Type B pancreatic cell (in vitro differentiated cells): ENCODE results near the gene COLEC12. TPM values are rescaled to one million over a fixed set of nuclear protein-coding genes. Genes with fewer than 3 reads are reported as not detected.
A peak's percentile ranks its signal among the peaks of the same experiment; 100 is the strongest.

Experiments used
- DNase-seq: peaks from one replicate; pipeline ENCODE4 v3.0.0; 2021; ENCODE audit warnings: mixed read lengths; ENCODE audit not compliant: unreplicated experiment; ENCODE audit errors: extremely low spot score
- H3K27ac Mint-ChIP-seq: 2 replicates; pipeline ENCODE4 v1.8.0; 2021; ENCODE audit warnings: mild to moderate bottlenecking, mixed read lengths
- H3K27me3 Mint-ChIP-seq: 2 replicates; pipeline ENCODE4 v1.8.0; 2021; ENCODE audit warnings: mixed read lengths
- H3K36me3 Mint-ChIP-seq: 2 replicates; pipeline ENCODE4 v1.8.0; 2021; ENCODE audit warnings: mixed read lengths
- H3K4me1 Mint-ChIP-seq: one replicate; pipeline ENCODE4 v1.8.0; 2021; ENCODE audit warnings: mixed read lengths; ENCODE audit not compliant: unreplicated experiment
- H3K4me3 Mint-ChIP-seq: 2 replicates; pipeline ENCODE4 v1.8.0; 2021; ENCODE audit warnings: mild to moderate bottlenecking, mixed read lengths
- H3K9me3 Mint-ChIP-seq: 2 replicates; pipeline ENCODE4 v1.8.0; 2021; ENCODE audit warnings: mixed read lengths
- long read RNA-seq: library from polyadenylated mRNA; unstranded; transcript quantifications from one replicate; pipeline ENCODE4 v2.0.0, GENCODE V29; 2020
- total RNA-seq: library from RNA; stranded (reverse); gene quantifications from 2 replicates; pipeline ENCODE4 v1.2.1, GENCODE V29; 2021; ENCODE audit warnings: low replicate concordance
- TF ChIP-seq, protein P1 (sequence below): fragments of 200-600 bp; sonication (generic); conservative IDR thresholded peaks from 2 replicates; pipeline ENCODE4 v1.5.0; 2021; ENCODE audit warnings: antibody characterized with exemption, mild to moderate bottlenecking

COLEC12 gene
- total RNA-seq, result 6.5 and 61.3 TPM in 2 replicates
- long read RNA-seq, partial matches to known transcripts, result 1 of 2 reads
- long read RNA-seq, other reads (novel, unspliced or antisense), result 1 of 2 reads

DNA sequence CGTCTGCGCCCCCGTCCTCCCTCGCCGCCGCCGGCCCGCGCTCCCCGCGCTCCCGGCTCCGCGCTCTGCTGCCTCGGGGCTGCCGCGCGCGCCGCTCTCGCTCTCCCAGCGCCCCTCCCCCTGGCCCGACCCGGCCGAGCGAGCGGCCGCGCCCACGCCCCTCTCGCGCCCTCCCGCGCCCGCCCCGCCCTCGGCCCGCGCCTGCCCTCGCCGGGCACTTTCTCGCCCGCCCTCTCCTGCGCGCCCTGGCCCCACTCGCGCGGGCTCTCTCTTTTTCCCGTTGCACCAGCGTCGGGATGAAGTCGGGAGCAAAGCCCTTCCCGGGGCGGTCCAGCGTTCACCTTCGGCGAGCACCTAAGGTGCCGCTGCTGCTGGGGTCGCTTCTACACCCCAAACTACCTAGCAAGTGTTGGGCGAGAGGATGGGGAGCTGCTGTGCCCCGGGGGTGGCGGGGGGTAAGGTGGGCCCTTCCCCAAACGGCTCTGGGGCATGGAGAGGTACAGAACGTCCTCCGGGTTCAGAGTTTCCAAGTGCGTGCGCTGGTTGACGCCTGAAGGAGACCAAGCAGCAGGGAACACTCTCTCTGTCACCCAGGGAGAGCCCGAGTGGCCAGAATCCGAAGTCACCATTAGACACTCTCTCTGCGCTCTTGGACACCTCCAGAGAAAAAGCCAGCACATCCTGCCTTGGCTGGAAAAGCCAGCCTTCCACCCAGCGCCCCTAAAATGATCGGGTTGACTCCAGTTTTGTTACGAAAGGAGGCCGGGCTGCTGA, at the start of gene COLEC12:
COLEC12 (minus strand) TSS at position 70 of the 774 bp plus-strand sequence. CDS start 187 bp downstream, outside the sequence.
- peak within 1 kb of the TSS; percentile 97 for H3K4me3 Mint-ChIP-seq
- peak within 1 kb of the TSS; percentile 89 for H3K27ac Mint-ChIP-seq
- no peaks in the 10 kb centered on the region for H3K9me3 Mint-ChIP-seq
- peaks cover 34% of the 10 kb centered on the region for H3K4me1 Mint-ChIP-seq
- H3K36me3 Mint-ChIP-seq, result peaks cover 4% of the 10 kb centered on the region
- H3K27me3 Mint-ChIP-seq, result peaks cover 56% of the 10 kb centered on the region
- TF ChIP-seq, protein P1, sequence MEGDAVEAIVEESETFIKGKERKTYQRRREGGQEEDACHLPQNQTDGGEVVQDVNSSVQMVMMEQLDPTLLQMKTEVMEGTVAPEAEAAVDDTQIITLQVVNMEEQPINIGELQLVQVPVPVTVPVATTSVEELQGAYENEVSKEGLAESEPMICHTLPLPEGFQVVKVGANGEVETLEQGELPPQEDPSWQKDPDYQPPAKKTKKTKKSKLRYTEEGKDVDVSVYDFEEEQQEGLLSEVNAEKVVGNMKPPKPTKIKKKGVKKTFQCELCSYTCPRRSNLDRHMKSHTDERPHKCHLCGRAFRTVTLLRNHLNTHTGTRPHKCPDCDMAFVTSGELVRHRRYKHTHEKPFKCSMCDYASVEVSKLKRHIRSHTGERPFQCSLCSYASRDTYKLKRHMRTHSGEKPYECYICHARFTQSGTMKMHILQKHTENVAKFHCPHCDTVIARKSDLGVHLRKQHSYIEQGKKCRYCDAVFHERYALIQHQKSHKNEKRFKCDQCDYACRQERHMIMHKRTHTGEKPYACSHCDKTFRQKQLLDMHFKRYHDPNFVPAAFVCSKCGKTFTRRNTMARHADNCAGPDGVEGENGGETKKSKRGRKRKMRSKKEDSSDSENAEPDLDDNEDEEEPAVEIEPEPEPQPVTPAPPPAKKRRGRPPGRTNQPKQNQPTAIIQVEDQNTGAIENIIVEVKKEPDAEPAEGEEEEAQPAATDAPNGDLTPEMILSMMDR, result no peak
- peak; percentile 78 for DNase-seq

DNA sequence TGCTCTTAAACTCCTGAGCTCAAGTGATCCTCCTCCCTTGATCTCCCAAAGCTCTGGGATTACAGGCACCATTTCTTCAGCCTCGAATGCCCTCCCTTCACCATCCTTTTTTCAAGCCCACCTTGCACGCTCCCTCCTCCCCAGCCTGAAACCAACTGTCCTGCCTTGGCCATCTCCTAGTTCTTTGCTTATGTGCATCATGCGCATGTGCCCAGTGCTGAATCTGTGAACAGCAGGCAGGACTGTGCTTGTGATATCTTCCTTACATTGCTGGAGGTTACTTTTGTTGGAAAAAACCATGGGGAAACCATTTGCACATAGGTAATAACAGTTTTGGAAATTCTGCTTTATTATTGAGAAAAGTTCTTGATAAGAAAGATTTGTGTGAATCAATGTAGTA, 49.5 kb upstream of the COLEC12 start:
- H3K9me3 Mint-ChIP-seq, result no peaks in the 10 kb centered on the region
- H3K27ac Mint-ChIP-seq, result no peak overlapping the region
- H3K27me3 Mint-ChIP-seq, result peaks cover 7% of the 10 kb centered on the region
- no peaks in the 10 kb centered on the region for H3K4me1 Mint-ChIP-seq
- H3K36me3 Mint-ChIP-seq, result no peaks in the 10 kb centered on the region
- TF ChIP-seq, protein P1, result no peak
- DNase-seq, result no peak
- no peak overlapping the region for H3K4me3 Mint-ChIP-seq

DNA sequence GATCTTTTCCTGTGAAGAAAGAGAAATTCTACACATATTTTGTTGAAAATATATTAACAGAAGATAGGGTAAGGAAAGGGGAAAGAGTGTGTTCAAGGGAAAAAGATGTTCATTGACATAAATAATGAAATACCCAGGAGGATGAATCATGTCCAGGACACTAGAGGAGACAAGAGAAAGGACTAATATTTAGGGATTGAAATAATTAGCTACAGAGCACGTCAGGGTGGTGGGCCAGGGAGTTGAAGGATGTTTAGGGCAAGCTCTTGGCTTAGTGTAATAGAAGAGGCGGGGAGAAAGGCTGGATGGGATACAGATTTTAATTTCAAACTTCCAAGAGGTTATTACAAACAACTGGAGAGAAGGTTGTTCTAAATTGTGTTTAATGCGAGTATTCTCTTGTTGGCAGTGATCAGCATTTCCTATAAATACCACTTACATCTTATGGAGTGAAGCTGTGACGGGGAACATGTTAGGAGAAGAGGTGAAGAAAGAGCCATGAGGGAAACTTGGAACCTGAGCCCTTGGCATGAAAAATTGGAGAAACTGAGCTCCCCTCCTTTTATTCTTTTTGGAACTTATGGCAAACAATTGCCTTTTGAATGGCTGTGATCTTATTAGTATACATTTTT, 43.1 kb upstream of the COLEC12 start:
- H3K9me3 Mint-ChIP-seq, result no peaks in the 10 kb centered on the region
- H3K4me1 Mint-ChIP-seq, result no peaks in the 10 kb centered on the region
- H3K27me3 Mint-ChIP-seq, result peaks cover 6% of the 10 kb centered on the region
- no peak overlapping the region for H3K4me3 Mint-ChIP-seq
- TF ChIP-seq, protein P1, result no peak
- H3K36me3 Mint-ChIP-seq, result no peaks in the 10 kb centered on the region
- no peak overlapping the region for H3K27ac Mint-ChIP-seq
- DNase-seq, result no peak

DNA sequence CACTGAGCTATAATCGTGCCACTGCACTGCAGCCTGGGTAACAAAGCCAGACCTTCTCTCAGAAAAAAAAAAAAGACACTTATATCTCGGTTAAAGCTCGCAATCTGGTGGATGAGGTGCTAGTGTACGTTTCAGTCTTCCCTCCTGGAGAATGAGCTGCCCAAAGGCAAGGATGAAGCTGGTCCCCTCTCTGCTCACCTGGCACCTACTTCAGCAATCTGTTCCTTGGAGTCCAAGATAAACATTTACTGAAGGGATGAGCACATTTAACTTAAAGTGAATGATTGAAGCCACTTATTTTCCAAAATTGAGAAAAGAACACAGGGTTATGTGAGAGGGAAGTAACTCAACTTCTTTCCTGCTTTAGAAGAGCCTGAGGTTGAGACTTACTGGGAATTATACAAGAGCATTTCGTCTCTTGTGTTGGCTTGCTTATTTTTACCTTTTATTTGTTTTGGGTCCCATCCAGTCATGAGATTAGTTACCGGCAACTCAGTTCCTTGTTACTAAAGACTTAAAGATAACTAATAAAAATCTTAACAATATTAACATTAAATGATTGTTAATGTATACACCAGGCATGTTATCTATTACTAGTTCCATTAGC, 33.6 kb upstream of the COLEC12 start:
- Mint-ChIP-seq H3K9me3 (no peaks in the 10 kb centered on the region), H3K27me3 (no peaks in the 10 kb centered on the region), H3K4me1 (no peaks in the 10 kb centered on the region), H3K4me3 (no peak overlapping the region), H3K36me3 (no peaks in the 10 kb centered on the region), H3K27ac (peak overlapping the region; percentile 3)
- DNase-seq, result no peak
- TF ChIP-seq, protein P1, result no peak

DNA sequence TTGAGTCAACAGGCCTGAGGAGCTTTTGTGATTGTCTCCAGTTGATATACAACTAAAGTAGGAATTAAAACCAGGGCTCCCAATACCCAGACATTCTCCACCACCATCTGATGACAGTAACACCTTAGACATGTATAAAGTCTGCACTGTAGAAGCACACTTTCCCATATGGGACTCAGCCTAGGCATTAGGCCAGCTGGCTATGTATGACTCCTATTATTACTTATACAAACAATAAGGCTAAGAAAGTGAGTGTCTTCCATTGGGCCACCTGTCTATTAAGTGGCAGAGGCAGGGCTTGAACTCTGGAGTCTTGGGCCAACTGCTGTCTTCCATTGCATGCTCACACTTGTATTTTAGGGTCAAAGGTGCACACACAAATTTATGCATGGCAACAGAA, 32.1 kb upstream of the COLEC12 start:
- no peaks in the 10 kb centered on the region for H3K36me3 Mint-ChIP-seq
- peaks cover 6% of the 10 kb centered on the region for H3K4me1 Mint-ChIP-seq
- H3K27ac Mint-ChIP-seq, result no peak overlapping the region
- DNase-seq, result no peak
- no peak overlapping the region for H3K4me3 Mint-ChIP-seq
- no peaks in the 10 kb centered on the region for H3K9me3 Mint-ChIP-seq
- H3K27me3 Mint-ChIP-seq, result no peaks in the 10 kb centered on the region
- TF ChIP-seq, protein P1, result no peak
